Panc1 (cell line): ENCODE data around the gene XXYLT1. TPM values are rescaled to one million over a fixed set of nuclear protein-coding genes. Genes with fewer than 3 reads are reported as not detected.

ENCODE experiments used
- ATAC-seq: fragments of 200-7000 bp; cut with Tn5 transposase; 2 replicates; pipeline ENCODE4 v1.9.1; 2020; ENCODE audit warnings: mild to moderate bottlenecking, moderate library complexity
- BruUV-seq: library from RNA; stranded (reverse); fragments of 400-500 nt; replicated peaks from 2 replicates; lab custom pipeline; 2021; lab: Mats Ljungman, UMichigan
- CTCF ChIA-PET: fragments of 300-600 bp; sonication (Branson Sonifier 250); formaldehyde crosslinking; loops from one replicate; lab custom pipeline; 2022; ENCODE audit warnings: antibody characterized with exemption; lab: Charles Lee
- POLR2A ChIA-PET: fragments of 300-600 bp; sonication (Branson Sonifier 250); formaldehyde crosslinking; loops from one replicate; lab custom pipeline; 2022; ENCODE audit warnings: antibody characterized with exemption; lab: Charles Lee
- DNase-seq: peaks from one replicate; pipeline ENCODE4 v3.0.0-alpha.2; 2010; ENCODE audit warnings: low read depth, low spot score
- H3K27ac ChIP-seq: 2 replicates; pipeline ENCODE4 v1.5.1; 2011; ENCODE audit warnings: mild to moderate bottlenecking, low read length, inconsistent platforms
- H3K27me3 ChIP-seq: fragments of 200-500 bp; sonication (Bioruptor generic); 2 replicates; pipeline ENCODE4 v1.6.0; 2014; ENCODE audit warnings: low read length, inconsistent platforms; ENCODE audit not compliant: control insufficient read depth, insufficient read depth
- H3K36me3 ChIP-seq: fragments of 200-500 bp; sonication (Bioruptor generic); 2 replicates; pipeline ENCODE4 v1.5.1; 2014; ENCODE audit warnings: inconsistent platforms, mild to moderate bottlenecking, low read length, moderate library complexity; ENCODE audit not compliant: control insufficient read depth, insufficient read depth
- H3K4me1 ChIP-seq: 2 replicates; pipeline ENCODE4 v1.5.1; 2011; ENCODE audit warnings: inconsistent platforms, mild to moderate bottlenecking, low read length, moderate library complexity; ENCODE audit not compliant: control insufficient read depth, insufficient read depth
- H3K4me3 ChIP-seq, 2 experiments: 2 replicates each; pipeline ENCODE4 v1.5.1; 2011 to 2012; ENCODE audit warnings: low read depth in 2 of 2, low read length in 2 of 2, mild to moderate bottlenecking in 2 of 2, inconsistent platforms in 1 of 2, moderate library complexity in 1 of 2
- H3K9me3 ChIP-seq: fragments of 200-500 bp; sonication (Bioruptor generic); 2 replicates; pipeline ENCODE4 v1.5.1; 2014; ENCODE audit warnings: low read depth, mild to moderate bottlenecking, inconsistent platforms, low read length, moderate library complexity; ENCODE audit not compliant: control insufficient read depth, insufficient read depth
- POLR2AphosphoS5 ChIP-seq: IDR thresholded peaks from 2 replicates; pipeline ENCODE4 v1.6.1; 2012; ENCODE audit warnings: mild to moderate bottlenecking, low read depth, low read length, moderate library complexity
- SIN3A ChIP-seq: IDR thresholded peaks from 2 replicates; pipeline ENCODE4 v1.6.1; 2012; ENCODE audit warnings: low read depth, mild to moderate bottlenecking, low read length, moderate library complexity, borderline replicate concordance; ENCODE audit not compliant: insufficient read depth
- TCF7L2 ChIP-seq: IDR thresholded peaks from 2 replicates; pipeline ENCODE4 v1.6.1; 2011; ENCODE audit warnings: mild to moderate bottlenecking, low read depth, low read length, inconsistent platforms
- in situ Hi-C: cut with HindIII; loops from 2 replicates; pipeline ENCODE4 v1.10.0; 2016; ENCODE audit warnings: low sequenced_read_pairs, low pct_unique_long_range_greater_than_20kb
- intact Hi-C: fragments of 100-400 bp; cut with micrococcal nuclease; formaldehyde crosslinking; loops from one replicate; pipeline ENCODE4 v1.10.0; 2022; ENCODE audit not compliant: unreplicated experiment
- total RNA-seq: library from RNA; stranded (reverse); gene quantifications from one replicate; pipeline ENCODE4 v1.2.1, GENCODE V29; 2021; ENCODE audit not compliant: unreplicated experiment
- TF ChIP-seq, protein P1 (sequence below): fragments of 450-650 bp; IDR thresholded peaks from 2 replicates; pipeline ENCODE4 v1.5.1; 2017; ENCODE audit warnings: mild to moderate bottlenecking
- TF ChIP-seq, protein P2 (sequence below), 2 experiments: IDR thresholded peaks; 2 replicates each; pipeline ENCODE4 v1.6.1; 2011 to 2012; ENCODE audit warnings: low read depth in 2 of 2, control low read depth in 1 of 2, low read length in 1 of 2, mild to moderate bottlenecking in 1 of 2, moderate library complexity in 1 of 2; ENCODE audit not compliant: insufficient read depth in 1 of 2

Gene XXYLT1
- total RNA-seq, 1 experiment from 2014 or later, result 26.0 TPM

DNA sequence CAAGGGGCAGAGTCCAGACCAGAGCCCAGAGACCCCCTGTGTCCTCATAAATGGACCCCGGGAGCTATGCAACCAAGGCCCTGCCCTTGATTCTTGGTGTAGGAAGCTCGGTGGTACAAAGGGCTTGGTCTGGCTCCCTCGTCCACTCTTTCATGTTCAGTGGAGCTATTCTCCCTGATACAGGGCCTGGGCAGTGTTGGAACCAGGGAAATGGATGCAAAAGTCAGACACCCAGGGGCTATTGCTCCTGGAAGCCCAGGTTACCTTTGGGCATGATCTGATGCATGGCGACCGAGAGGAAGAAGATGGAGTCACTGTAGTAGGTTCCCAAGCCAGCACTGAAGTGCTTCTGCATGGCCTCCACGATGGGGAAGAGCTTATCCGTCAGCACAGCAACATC, 44.5 kb downstream of the XXYLT1 start:
- POLR2A ChIA-PET, result no interaction called here
- in situ Hi-C loops, result no loop called here

DNA sequence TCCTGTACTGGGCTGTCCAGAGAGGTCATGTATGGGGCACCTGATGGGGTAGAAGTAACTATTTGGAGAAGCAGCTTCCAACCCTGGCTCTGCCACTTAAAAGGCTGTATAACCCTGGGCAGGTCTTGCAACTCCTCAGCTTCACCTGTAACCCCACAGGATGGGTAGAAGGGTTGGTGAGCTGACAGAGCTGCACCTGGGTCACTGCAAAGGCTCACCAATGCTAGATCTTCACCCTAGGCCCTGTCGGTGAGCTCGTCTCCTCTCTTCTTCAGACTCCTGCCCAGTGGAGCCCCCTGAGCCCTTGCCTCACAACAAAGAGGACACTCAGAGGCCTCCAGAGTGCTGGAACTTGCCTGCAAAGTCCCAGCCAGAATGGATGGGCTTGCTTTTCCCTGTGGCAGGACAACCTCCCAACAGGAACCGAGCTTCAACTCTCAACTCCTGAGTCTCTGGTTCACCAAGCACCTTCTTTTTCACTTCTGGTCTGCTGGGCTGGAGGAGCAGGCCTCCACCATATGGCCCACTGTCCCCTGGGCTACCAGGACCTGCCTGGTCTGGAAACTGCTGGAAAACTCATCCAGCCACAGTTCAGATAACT, 45.9 kb downstream of the XXYLT1 start:
- no peak for ATAC-seq
- TF ChIP-seq TCF7L2 (no peak), POLR2AphosphoS5 (no peak), SIN3A (no peak)
- TF ChIP-seq, protein P1, sequence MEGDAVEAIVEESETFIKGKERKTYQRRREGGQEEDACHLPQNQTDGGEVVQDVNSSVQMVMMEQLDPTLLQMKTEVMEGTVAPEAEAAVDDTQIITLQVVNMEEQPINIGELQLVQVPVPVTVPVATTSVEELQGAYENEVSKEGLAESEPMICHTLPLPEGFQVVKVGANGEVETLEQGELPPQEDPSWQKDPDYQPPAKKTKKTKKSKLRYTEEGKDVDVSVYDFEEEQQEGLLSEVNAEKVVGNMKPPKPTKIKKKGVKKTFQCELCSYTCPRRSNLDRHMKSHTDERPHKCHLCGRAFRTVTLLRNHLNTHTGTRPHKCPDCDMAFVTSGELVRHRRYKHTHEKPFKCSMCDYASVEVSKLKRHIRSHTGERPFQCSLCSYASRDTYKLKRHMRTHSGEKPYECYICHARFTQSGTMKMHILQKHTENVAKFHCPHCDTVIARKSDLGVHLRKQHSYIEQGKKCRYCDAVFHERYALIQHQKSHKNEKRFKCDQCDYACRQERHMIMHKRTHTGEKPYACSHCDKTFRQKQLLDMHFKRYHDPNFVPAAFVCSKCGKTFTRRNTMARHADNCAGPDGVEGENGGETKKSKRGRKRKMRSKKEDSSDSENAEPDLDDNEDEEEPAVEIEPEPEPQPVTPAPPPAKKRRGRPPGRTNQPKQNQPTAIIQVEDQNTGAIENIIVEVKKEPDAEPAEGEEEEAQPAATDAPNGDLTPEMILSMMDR, result no peak
- TF ChIP-seq, protein P2, sequence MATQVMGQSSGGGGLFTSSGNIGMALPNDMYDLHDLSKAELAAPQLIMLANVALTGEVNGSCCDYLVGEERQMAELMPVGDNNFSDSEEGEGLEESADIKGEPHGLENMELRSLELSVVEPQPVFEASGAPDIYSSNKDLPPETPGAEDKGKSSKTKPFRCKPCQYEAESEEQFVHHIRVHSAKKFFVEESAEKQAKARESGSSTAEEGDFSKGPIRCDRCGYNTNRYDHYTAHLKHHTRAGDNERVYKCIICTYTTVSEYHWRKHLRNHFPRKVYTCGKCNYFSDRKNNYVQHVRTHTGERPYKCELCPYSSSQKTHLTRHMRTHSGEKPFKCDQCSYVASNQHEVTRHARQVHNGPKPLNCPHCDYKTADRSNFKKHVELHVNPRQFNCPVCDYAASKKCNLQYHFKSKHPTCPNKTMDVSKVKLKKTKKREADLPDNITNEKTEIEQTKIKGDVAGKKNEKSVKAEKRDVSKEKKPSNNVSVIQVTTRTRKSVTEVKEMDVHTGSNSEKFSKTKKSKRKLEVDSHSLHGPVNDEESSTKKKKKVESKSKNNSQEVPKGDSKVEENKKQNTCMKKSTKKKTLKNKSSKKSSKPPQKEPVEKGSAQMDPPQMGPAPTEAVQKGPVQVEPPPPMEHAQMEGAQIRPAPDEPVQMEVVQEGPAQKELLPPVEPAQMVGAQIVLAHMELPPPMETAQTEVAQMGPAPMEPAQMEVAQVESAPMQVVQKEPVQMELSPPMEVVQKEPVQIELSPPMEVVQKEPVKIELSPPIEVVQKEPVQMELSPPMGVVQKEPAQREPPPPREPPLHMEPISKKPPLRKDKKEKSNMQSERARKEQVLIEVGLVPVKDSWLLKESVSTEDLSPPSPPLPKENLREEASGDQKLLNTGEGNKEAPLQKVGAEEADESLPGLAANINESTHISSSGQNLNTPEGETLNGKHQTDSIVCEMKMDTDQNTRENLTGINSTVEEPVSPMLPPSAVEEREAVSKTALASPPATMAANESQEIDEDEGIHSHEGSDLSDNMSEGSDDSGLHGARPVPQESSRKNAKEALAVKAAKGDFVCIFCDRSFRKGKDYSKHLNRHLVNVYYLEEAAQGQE (IDR thresholded peaks at IDR 0.05; ENCODE audit: insufficient read depth in 1 of 2, low read depth in 2 of 2, low read length in 1 of 2), result no peak
- H3K4me1 ChIP-seq, result no peaks in the 10 kb centered on the region
- ChIA-PET POLR2A (interaction anchor here (0.6 kb wide), 1 partner anchor 665 kb away, joined by 14 read pairs; no protein-coding TSS in a partner anchor), CTCF (no interaction called here)
- DNase-seq, result no peak
- H3K27ac ChIP-seq, result no peak overlapping the region
- no peaks in the 10 kb centered on the region for H3K36me3 ChIP-seq
- intact Hi-C loops, result no loop called here
- no peaks in the 10 kb centered on the region for H3K9me3 ChIP-seq
- in situ Hi-C loops, result no loop called here
- H3K4me3 ChIP-seq, result no peak overlapping the region
- no TSS peak for BruUV-seq
- H3K27me3 ChIP-seq, result no peaks in the 10 kb centered on the region

More for the DNA sequence above, 44.5 kb downstream of the XXYLT1 start:
- ATAC-seq (no peak), DNase-seq (no peak)
- no peak overlapping the region for H3K4me3 ChIP-seq
- no TSS peak for BruUV-seq
- no peaks in the 10 kb centered on the region for H3K27me3 ChIP-seq
- CTCF ChIA-PET, result no interaction called here
- H3K4me1 ChIP-seq, result no peaks in the 10 kb centered on the region
- H3K36me3 ChIP-seq, result no peaks in the 10 kb centered on the region
- H3K27ac ChIP-seq, result no peak overlapping the region
- intact Hi-C loops, result no loop called here
- no peaks in the 10 kb centered on the region for H3K9me3 ChIP-seq
- TF ChIP-seq POLR2AphosphoS5 (no peak), SIN3A (no peak), TCF7L2 (no peak)
- TF ChIP-seq, protein P1, result no peak
